ENCODE measurements around the gene LPP.
"Not testable (repeated sequence)": the region's sequence is repeated elsewhere in the genome, so short reads cannot be mapped to it uniquely, and the experiment has no call there.

The LPP gene, protein sequence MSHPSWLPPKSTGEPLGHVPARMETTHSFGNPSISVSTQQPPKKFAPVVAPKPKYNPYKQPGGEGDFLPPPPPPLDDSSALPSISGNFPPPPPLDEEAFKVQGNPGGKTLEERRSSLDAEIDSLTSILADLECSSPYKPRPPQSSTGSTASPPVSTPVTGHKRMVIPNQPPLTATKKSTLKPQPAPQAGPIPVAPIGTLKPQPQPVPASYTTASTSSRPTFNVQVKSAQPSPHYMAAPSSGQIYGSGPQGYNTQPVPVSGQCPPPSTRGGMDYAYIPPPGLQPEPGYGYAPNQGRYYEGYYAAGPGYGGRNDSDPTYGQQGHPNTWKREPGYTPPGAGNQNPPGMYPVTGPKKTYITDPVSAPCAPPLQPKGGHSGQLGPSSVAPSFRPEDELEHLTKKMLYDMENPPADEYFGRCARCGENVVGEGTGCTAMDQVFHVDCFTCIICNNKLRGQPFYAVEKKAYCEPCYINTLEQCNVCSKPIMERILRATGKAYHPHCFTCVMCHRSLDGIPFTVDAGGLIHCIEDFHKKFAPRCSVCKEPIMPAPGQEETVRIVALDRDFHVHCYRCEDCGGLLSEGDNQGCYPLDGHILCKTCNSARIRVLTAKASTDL

GRCh38 chr3:188154014-188154808 is at the start of gene LPP:
Gene LPP (plus strand): TSS chr3:188154157. CDS start chr3:188406121, 251,964 bp downstream.
- peak; percentile 49 to 67 for DNase-seq (ENCODE audit: low read depth in 2 of 2)

DNA sequence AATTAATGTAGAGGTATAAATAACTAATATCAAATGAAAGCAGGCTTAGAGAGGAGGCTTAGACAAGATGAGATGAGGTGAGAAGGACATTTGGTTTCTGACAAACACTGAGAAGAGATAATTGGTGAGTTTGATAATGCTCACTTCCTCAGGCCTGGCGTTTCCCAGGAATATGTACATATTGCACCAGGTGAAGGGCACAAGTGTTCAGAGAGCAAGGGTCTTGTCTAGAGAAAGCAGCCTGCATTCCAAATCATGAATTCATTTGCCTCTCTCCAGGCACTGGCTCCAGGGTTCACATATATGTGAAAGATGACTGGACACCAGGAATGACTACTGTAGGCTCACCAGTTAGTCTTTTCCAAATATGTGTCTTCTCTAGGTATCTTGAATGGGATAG is 48.0 kb upstream of the LPP start:
- no peak for DNase-seq (ENCODE audit: low read depth in 2 of 2)

DNA sequence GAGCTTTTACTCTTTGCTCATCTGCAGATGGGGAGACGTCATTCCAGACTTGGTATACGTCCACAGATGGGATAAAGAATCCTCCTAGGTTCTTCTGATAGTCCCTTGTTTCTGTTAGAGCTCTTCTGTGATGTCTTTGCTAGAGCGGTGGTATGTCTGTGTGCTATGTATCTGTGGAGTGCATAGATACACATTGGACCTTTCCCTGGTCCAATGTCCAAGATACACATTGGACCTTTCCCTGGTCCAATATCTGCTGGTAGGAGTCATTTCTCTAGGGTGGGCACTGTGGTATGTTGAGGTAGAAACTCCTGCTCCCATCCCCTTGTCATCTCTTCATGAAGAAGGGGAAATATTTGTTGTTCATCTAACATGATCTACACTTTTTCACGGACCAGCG is 47.5 kb upstream of the LPP start:
- no peak for DNase-seq (ENCODE audit: low read depth in 2 of 2)

GRCh38 chr3:188106887-188107830 is 46.8 kb upstream of the LPP start:
- no peak for DNase-seq (ENCODE audit: low read depth in 2 of 2)

DNA sequence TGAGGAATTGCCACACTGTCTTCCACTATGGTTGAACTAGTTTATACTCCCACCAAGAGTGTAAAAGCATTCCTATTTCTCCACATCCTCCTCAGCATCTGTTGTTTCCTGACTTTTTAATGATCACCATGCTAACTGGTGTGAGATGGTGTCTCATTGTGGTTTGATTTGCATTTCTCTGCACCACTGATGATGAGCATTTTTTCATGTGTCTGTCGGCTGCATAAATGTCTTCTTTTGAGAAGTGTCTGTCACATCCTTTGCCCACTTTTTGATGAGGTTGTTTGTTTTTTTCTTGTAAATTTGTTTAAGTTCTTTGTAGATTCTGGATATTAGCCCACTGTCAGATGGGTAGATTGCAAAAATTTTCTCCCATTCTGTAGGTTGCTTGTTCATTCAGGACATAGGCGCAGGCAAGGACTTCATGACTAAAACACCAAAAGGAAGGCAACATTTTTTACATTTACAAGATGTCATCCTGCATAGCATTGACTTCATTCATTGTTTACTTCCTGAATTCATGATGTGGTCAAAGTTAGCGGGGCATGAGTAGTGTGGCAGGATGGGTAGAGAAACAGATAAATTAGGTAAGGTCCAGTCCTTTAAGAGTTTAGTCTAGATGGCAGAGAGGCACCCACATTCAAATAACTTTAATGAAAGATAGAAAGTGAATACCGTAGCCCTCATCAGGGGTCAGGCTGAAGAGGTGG is 45.1 kb upstream of the LPP start:
- DNase-seq (ENCODE audit: low read depth in 2 of 2), result no peak

GRCh38 chr3:188111002-188111584 is 42.9 kb upstream of the LPP start:
- no peak for DNase-seq (ENCODE audit: low read depth in 2 of 2)

DNA sequence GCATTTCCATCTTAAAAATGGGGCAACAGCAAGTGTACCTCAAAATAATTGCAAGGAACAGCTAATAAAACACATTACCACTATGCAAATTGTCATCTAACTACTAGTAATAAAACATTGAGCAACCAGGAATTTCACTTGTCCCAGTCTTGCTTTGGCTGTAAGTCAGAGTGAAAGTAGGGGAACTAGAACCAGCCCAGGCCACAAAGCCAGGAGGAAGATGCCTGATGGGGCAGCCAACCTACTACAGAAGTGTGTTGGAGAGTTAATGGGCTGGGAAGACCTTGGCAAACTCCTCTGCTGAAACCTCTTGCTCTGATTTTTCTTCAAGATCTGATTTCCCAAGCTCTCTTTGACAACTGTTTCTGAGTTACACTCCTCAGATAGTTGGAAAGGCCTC is 40.2 kb upstream of the LPP start:
- DNase-seq (ENCODE audit: low read depth in 2 of 2), result no peak

GRCh38 chr3:188119846-188120245 is 34.1 kb upstream of the LPP start:
- no peak for DNase-seq (ENCODE audit: low read depth in 2 of 2)

DNA sequence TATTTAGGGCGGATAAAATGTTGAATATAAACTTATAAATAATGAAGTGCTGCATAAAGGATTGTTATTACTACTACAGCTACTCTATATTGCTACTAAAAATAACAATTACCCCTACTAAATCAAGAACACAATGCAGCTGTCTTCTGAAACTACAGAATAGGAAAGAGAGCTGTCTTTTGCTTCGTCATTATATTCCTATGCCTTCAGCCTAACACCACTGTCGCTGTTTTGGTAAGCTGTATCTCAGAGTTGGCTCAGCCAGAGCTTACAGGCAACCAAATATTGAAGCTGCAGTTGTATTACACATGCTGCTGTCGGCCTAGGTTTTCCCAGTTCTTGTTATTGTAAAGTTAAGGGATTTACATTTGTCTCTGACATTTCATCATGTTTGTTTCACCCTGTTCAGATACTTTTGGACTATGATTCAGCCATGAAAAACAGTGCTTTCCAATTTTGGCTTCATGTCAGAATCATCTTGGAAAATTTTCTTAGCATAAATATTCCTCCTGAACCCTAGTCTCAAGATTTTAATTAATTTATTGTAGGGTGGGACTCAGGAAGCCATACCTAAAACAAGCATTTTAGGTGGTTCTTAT is 31.3 kb upstream of the LPP start:
- DNase-seq (ENCODE audit: low read depth in 2 of 2), result no peak

- no peak for DNase-seq (ENCODE audit: low read depth in 2 of 2)
Measured at GRCh38 chr3:188123170-188123905, 30.6 kb upstream of the LPP start.

GRCh38 chr3:188124184-188124583 is 29.8 kb upstream of the LPP start:
- DNase-seq (ENCODE audit: low read depth in 2 of 2), result no peak

DNA sequence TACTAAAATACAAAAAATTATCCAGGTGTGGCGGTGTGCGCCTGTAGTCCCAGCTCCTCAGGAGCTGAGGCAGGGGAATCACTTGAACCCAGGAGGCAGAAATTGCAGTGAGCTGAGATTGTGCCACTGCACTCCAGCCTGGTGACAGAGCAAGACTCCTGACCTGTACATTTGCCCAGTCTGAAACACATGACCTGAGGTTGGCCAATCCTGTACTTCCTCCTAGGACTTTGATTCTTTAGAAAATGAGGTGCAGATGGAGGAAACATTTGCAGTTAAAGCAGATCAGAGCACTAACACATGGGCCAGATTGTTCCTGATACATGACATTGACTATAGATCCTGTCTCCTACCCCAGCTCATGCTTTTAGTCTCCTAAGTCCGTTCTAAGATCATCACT is 28.9 kb upstream of the LPP start:
- DNase-seq (ENCODE audit: low read depth in 2 of 2), result no peak

DNA sequence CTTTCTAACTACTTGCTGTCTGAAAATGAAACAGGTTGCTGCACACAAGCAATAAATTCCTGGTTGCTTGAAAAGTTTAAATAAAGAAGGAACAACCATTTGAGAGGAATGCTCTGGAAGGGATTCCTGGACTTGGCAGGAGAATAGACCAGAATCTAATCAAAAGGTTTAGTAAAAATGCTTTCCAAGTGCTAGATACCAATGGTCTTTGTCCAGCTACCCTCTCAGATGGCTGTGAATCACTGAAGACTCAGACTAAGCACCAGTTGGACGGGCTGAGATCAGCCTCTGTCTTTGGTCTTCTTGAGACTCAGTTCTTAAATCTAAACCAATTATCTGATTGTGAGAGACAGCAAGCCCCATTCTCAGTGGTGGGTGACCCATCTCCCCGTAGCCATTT is 27.7 kb upstream of the LPP start:
- no peak for DNase-seq (ENCODE audit: low read depth in 2 of 2)

DNA sequence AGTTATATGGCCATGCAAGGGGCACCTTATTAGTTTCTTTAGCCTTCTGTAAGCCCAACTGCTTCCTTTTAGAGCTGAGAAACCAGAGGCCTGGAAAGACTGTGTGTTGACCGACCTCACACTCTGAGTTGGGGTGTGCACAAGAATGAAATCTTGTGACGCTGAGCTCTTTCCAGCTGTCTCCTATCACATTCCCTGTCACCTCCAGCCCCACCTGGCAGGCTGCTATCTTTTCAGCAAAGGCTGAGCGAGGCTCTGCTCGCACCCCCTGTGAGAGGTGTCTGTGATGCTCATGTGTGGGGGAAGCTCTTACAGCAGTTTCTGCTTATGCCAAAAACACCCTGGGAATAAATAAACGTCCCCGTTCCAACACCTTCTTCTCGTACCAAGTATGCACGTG is 27.0 kb upstream of the LPP start:
- no peak for DNase-seq (ENCODE audit: low read depth in 2 of 2)

GRCh38 chr3:188128905-188129304 is 25.1 kb upstream of the LPP start:
- no peak for DNase-seq (ENCODE audit: low read depth in 2 of 2)

- DNase-seq (ENCODE audit: low read depth in 2 of 2), result not testable (repeated sequence)
Measured at GRCh38 chr3:188131023-188131422, 22.9 kb upstream of the LPP start.

GRCh38 chr3:188133219-188133618 is 20.7 kb upstream of the LPP start:
- no peak for DNase-seq (ENCODE audit: low read depth in 2 of 2)

- DNase-seq (ENCODE audit: low read depth in 2 of 2), result no peak
Measured at GRCh38 chr3:188133646-188134045, 20.3 kb upstream of the LPP start.

- DNase-seq (ENCODE audit: low read depth in 2 of 2), result no peak
Measured at GRCh38 chr3:188134079-188134478, 19.9 kb upstream of the LPP start.

All from stimulated activated CD4-positive, alpha-beta T cell treated with anti-CD3 and anti-CD28 coated beads, Interleukin-12 subunit alpha, Interleukin-12 subunit beta, amount 100 ng/mL, for 24 hours (primary cell).